ENCODE measurements around the gene NBPF12.
"Not testable (repeated sequence)": the region's sequence is repeated elsewhere in the genome, so short reads cannot be mapped to it uniquely, and the experiment has no call there.

NBPF12 gene

GRCh38 chr1:146985855-146986254 is 47.7 kb downstream of the NBPF12 start:
- not testable (repeated sequence) for DNase-seq

GRCh38 chr1:146986450-146986849 is 48.3 kb downstream of the NBPF12 start:
- DNase-seq = not testable (repeated sequence)

- not testable (repeated sequence) for DNase-seq
Observed at GRCh38 chr1:146987502-146987901, 49.4 kb downstream of the NBPF12 start.

GRCh38 chr1:146989455-146989854 is 51.3 kb downstream of the NBPF12 start:
- DNase-seq = not testable (repeated sequence)

- not testable (repeated sequence) for DNase-seq
Observed at GRCh38 chr1:147008495-147008894, 70.4 kb downstream of the NBPF12 start.

- DNase-seq = not testable (repeated sequence)
Observed at GRCh38 chr1:147026975-147027374, 88.9 kb downstream of the NBPF12 start.

GRCh38 chr1:147030066-147030653 is 92.0 kb downstream of the NBPF12 start:
- DNase-seq = not testable (repeated sequence)

GRCh38 chr1:147039916-147040315 is 101.8 kb downstream of the NBPF12 start:
- no peak for DNase-seq

GRCh38 chr1:147042891-147043290 is 104.8 kb downstream of the NBPF12 start:
- not testable (repeated sequence) for DNase-seq

GRCh38 chr1:147044511-147044910 is 106.4 kb downstream of the NBPF12 start:
- DNase-seq = not testable (repeated sequence)
